Measurements from ENCODE around the gene DNAJB5. TPM values are rescaled to one million over a fixed set of nuclear protein-coding genes. Genes with fewer than 3 reads are reported as not detected.
A peak's percentile ranks its signal among the peaks of the same experiment; 100 is the strongest.

DNAJB5 gene
- total RNA-seq, 1 donor from 2014 or later: 70.0 TPM

DNA sequence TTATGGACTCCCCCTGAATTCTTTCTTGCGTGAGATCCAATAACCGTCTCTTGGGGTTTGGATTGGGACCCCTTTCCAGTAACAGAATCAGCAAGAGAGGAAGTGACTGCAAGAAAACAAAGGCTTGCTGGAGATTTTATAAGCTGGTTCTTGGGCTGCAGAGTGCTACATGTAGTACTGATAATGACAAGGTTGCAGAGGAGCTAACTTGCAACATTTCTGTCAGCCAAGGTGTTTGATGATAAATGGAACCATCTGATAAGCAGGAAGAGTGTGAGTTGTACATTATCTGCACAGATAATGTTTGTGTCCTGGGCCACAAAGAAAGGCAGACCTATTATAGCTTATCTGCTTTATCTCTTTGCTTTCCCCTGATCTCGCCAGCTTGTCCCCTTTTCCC, 37.1 kb downstream of the DNAJB5 start:
- Histone ChIP-seq H3K27me3 (ENCODE audit: low read depth) (no peaks in the 10 kb centered on the region), H3K4me1 (peaks cover 21% of the 10 kb centered on the region), H3K9me3 (replicated peaks) (no peaks in the 10 kb centered on the region), H3K27ac (replicated peaks) (peak overlapping the region; percentile 43), H3K4me3 (no peak overlapping the region), H3K36me3 (peaks cover 19% of the 10 kb centered on the region)
- no peak for DNase-seq
- TF ChIP-seq, protein P1, sequence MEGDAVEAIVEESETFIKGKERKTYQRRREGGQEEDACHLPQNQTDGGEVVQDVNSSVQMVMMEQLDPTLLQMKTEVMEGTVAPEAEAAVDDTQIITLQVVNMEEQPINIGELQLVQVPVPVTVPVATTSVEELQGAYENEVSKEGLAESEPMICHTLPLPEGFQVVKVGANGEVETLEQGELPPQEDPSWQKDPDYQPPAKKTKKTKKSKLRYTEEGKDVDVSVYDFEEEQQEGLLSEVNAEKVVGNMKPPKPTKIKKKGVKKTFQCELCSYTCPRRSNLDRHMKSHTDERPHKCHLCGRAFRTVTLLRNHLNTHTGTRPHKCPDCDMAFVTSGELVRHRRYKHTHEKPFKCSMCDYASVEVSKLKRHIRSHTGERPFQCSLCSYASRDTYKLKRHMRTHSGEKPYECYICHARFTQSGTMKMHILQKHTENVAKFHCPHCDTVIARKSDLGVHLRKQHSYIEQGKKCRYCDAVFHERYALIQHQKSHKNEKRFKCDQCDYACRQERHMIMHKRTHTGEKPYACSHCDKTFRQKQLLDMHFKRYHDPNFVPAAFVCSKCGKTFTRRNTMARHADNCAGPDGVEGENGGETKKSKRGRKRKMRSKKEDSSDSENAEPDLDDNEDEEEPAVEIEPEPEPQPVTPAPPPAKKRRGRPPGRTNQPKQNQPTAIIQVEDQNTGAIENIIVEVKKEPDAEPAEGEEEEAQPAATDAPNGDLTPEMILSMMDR (IDR thresholded peaks at IDR 0.05; ENCODE audit: borderline replicate concordance): no peak
- intact Hi-C loops (cut with micrococcal nuclease): no loop called here

DNA sequence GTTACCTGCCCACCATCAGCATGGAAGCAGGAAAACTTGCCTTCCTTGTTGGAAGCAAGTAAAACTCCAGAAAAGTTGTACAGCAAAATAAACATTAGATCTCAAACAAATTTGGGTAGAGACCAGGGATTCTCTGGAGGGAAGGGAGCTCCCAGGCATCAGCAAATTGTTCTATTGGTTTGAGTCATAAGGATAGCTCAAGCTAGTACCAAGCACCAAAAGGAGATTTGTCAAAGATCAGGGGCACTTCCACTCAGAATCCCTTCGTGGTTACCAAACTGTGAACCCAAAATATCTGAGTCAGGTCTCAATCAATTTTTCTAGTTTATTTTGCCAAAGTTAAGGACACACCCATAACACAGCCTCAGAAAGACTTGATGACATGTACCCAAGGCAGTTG, 37.8 kb downstream of the DNAJB5 start:
- H3K4me1 ChIP-seq: peaks cover 21% of the 10 kb centered on the region
- peaks cover 15% of the 10 kb centered on the region for H3K36me3 ChIP-seq
- H3K27ac ChIP-seq (replicated peaks): no peak overlapping the region
- DNase-seq: no peak
- intact Hi-C loops (cut with micrococcal nuclease): no loop called here
- no peaks in the 10 kb centered on the region for H3K27me3 ChIP-seq (ENCODE audit: low read depth)
- H3K9me3 ChIP-seq (replicated peaks): no peaks in the 10 kb centered on the region
- TF ChIP-seq, protein P1 (IDR thresholded peaks at IDR 0.05; ENCODE audit: borderline replicate concordance): no peak
- H3K4me3 ChIP-seq: no peak overlapping the region

DNA sequence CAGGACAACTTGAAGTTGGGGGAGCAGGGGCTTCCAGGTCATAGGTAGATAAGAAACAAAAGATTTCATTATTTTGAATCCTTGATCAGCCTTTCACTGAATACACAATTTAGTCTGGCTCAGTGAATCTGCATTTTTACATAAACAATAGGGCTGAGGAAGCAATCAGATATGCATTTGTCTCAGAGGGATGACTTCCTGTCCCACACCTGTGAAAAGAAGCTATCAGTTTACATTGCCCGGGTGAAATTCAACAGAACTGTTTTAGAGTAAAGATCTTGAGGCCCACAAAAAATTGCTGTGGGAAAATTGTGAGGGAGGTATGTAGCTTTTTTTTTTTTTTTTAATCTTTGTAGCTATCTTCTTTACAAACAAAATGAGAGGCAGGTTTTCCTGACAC, 38.3 kb downstream of the DNAJB5 start:
- intact Hi-C loops (cut with micrococcal nuclease): no loop called here
- TF ChIP-seq, protein P1 (IDR thresholded peaks at IDR 0.05; ENCODE audit: borderline replicate concordance): no peak
- H3K9me3 ChIP-seq (replicated peaks): no peaks in the 10 kb centered on the region
- H3K27ac ChIP-seq (replicated peaks): no peak overlapping the region
- H3K4me3 ChIP-seq: no peak overlapping the region
- peaks cover 21% of the 10 kb centered on the region for H3K4me1 ChIP-seq
- no peak for DNase-seq
- H3K27me3 ChIP-seq (ENCODE audit: low read depth): no peaks in the 10 kb centered on the region
- peaks cover 18% of the 10 kb centered on the region for H3K36me3 ChIP-seq

DNA sequence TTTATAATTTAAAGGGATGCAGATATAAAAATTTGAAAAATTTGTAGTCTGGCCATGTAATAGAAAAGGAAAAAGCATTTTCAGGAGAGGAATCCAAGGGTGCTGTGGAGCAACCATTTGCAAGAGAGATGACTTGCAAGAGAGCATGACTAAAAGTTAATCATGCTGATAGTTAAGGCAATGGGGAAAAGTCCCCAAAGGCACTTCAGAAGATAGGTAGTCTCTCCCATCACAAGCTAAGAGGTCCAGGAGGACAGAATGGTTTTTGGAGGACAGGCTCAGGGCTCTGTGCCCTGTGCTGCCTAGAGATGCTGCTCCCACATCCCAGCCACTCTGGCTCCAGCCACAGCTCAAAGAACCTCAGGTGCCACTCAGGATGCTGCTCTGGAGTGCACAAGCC, 38.8 kb downstream of the DNAJB5 start:
- Histone ChIP-seq H3K36me3 (peaks cover 23% of the 10 kb centered on the region), H3K4me1 (peaks cover 21% of the 10 kb centered on the region), H3K9me3 (replicated peaks) (no peaks in the 10 kb centered on the region), H3K27me3 (ENCODE audit: low read depth) (no peaks in the 10 kb centered on the region), H3K27ac (replicated peaks) (no peak overlapping the region), H3K4me3 (no peak overlapping the region)
- no peak for DNase-seq
- TF ChIP-seq, protein P1 (IDR thresholded peaks at IDR 0.05; ENCODE audit: borderline replicate concordance): no peak
- intact Hi-C loops (cut with micrococcal nuclease): no loop called here

DNA sequence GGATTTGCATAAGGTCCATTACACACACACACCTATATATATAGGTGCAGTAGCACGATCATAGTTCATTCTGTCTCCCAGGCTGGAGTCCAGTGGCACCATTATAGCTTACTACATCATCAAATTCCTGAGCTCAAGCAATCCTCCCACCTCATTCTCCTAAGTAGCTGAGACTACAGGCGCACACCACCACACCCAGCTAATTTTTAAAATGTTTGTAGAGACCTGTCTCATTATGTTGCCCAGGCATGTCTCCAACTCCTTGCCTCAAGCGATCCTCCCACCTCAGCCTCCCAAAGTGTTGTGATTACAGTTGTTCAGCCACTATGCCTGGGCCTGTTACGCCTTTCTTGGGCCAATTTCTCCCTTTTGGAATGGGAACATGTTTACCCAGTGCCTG, 39.7 kb downstream of the DNAJB5 start:
- intact Hi-C loops (cut with micrococcal nuclease): no loop called here
- H3K4me1 ChIP-seq: peaks cover 21% of the 10 kb centered on the region
- H3K27me3 ChIP-seq (ENCODE audit: low read depth): no peaks in the 10 kb centered on the region
- no peak for DNase-seq
- H3K4me3 ChIP-seq: no peak overlapping the region
- TF ChIP-seq, protein P1 (IDR thresholded peaks at IDR 0.05; ENCODE audit: borderline replicate concordance): no peak
- peaks cover 20% of the 10 kb centered on the region for H3K36me3 ChIP-seq
- no peak overlapping the region for H3K27ac ChIP-seq (replicated peaks)
- no peaks in the 10 kb centered on the region for H3K9me3 ChIP-seq (replicated peaks)

DNA sequence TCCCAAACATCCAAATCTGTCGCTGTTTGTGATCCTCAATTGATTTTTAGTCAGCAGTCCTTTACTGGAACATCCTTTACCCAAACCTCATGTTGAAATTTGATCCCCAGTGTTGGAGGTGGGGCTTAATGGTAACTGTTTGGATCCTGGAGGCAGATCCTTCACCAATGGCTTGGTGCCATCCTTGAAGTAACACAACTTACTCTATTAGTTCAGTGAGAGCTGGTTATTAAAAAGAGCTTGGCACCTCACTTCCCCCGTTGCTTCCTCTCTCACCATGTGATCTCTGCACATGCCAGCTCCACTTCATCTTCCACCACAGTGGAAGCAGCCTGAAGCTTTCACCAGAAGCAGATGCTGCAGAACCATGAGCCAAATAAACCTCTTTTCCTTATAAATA, 40.3 kb downstream of the DNAJB5 start:
- no peak overlapping the region for H3K27ac ChIP-seq (replicated peaks)
- peaks cover 21% of the 10 kb centered on the region for H3K4me1 ChIP-seq
- no peaks in the 10 kb centered on the region for H3K9me3 ChIP-seq (replicated peaks)
- TF ChIP-seq, protein P1 (IDR thresholded peaks at IDR 0.05; ENCODE audit: borderline replicate concordance): no peak
- intact Hi-C loops (cut with micrococcal nuclease): loop anchor here (10.0 kb wide), 1 partner anchor 55 kb away; no protein-coding TSS in a partner anchor
- no peak overlapping the region for H3K4me3 ChIP-seq
- peaks cover 23% of the 10 kb centered on the region for H3K36me3 ChIP-seq
- no peaks in the 10 kb centered on the region for H3K27me3 ChIP-seq (ENCODE audit: low read depth)
- no peak for DNase-seq
